CD4-positive, alpha-beta T cell treated with Interleukin-4 for 4 hours (primary cell): ENCODE data around the gene PYM1.

ENCODE experiments used
- DNase-seq: peaks from one replicate; pipeline ENCODE4 v3.0.0-alpha.2; 2020

PYM1 gene

DNA sequence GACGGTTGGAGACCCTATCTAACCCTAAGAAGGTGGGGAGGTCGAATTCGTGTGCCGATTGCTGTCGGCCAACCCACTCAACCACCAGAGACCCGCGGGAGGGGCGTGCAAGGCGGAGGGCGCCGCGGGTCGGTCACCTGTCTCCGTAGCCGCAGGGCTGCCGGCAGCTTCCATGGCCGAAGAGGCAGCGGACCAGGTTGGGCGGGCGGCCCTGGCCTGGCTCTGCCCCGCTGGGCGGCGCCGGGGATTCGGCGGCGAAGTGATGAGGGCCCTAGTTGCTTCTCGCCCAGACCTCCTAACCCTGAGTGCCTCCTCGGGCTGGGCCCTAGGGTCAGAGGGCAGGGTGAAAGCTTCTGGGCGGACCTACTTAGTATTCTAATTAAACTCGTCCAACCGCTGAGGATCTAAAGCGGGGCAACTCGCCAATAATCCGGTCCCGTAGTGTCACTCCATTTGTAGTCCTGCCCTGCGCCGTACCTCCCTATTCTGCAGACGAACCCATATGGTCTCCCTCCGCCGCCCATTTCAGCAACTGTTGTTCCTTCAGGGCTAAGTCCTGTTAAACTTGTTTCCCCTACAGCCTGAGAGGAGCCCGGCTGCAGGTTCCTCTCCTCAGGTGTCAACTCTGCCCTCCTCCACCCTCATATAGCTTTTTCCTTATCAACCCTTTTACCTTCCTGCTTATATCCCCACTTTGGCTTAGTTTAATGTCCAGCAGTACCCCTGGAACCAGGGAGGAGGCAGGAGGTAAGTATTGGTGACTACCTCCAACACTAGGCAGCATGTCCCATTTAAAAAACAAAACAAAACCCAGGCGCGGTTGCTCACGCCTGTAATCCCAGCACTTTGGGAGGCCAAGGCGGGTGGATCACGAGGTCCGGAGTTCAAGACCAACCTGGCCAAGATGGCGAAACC is at the start of gene PYM1:
TSS of gene PYM1 (minus strand) at position 307 of the 915 bp plus-strand sequence. CDS start at position 174, 133 bp downstream.
- peak; percentile 84 for DNase-seq

DNA sequence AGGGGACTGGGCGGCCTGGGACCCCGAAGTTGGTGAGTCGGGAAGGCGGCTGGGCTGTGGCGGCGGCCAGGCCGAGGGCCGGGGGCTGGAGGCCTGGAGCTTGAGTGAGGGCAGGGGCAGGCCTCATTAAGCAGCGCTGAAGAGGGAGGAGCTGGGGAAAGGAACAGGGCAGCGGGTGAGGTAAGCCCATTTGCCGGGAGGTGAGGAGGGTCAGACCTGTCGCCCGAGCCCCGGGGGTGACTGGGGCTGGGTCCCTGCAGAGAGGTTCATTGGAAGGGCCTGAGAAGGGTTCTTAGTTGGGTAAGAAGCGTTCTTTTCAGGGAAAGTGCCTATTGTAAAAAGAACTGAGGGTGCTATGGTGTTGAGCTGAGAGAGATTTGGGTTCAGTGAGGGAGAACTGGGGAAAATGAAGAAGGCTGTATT is 46.6 kb upstream of the PYM1 start:
- DNase-seq = peak; percentile 26

- peak; percentile 100 for DNase-seq
These were observed 46.1 kb upstream of the PYM1 start, which contains the start of gene RAB5B for GRCh38 chr12:55973599-55974307. Gene RAB5B (plus strand): TSS chr12:55974078. CDS start chr12:55986961, 12,883 bp downstream.

- peak; percentile 39 for DNase-seq
These were observed 45.4 kb upstream of the PYM1 start for GRCh38 chr12:55972911-55973598.

DNA sequence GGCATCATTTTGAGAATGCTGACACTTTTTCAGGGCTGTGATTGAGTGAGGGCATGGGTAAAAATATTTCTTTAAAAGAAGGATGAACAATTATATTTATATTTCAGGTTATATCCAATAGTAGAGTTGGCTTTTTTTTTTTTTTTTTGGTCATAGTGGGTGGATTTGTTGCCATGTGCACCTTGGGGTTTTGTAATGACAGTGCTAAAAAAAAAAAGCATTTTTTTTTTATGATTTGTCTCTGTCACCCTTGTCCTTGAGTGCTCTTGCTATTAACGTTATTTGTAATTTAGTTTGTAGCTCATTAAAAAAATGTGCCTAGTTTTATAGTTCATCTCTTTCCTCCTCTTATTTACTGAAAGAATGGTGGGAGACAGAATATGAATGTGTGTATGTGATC is 44.8 kb upstream of the PYM1 start:
- DNase-seq = no peak

- DNase-seq = no peak
These were observed 44.3 kb upstream of the PYM1 start for GRCh38 chr12:55972042-55972441.

- no peak for DNase-seq
These were observed 43.1 kb upstream of the PYM1 start for GRCh38 chr12:55970775-55971174.

- DNase-seq = no peak
These were observed 41.7 kb upstream of the PYM1 start for GRCh38 chr12:55969356-55969755.

DNA sequence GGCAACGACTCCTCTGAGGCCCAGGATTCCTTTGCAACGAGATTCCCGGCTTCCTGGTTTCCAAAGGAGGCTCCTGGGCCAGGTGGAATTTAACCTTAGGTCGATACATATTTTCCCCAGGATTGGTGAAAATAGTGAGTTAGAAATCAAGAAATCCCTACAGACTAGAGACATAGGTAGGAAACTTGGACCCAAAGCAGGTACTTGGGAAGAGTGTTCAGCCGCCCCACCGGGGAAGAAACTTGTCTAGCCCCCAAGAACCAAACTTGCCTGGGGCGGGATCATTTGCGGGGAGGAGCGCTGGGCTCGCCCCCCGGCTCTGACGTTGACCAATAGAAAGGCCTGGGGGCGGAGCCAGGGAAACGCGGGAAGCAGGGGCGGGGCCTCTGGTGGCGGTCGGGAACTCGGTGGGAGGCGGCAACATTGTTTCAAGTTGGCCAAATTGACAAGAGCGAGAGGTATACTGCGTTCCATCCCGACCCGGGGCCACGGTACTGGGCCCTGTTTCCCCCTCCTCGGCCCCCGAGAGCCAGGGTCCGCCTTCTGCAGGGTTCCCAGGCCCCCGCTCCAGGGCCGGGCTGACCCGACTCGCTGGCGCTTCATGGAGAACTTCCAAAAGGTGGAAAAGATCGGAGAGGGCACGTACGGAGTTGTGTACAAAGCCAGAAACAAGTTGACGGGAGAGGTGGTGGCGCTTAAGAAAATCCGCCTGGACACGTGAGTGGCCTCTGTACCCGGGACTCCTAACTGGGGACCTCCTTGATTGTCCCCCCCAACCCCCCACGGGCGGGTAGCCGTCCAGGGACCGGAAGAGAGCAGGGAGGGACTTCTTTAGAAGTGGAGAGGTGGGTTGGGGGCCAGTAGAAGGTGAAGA is 39.0 kb upstream of the PYM1 start, which contains the start of gene CDK2:
TSS of gene CDK2 (plus strand) at position 423 of the 874 bp plus-strand sequence. CDS start at position 602, 179 bp downstream.
- DNase-seq = peak; percentile 77

GRCh38 chr12:55965941-55966407 is 38.3 kb upstream of the PYM1 start, which contains the start of gene PMEL:
Gene PMEL (minus strand): TSS chr12:55966042. CDS start chr12:55966011, 31 bp downstream.
- no peak for DNase-seq

- no peak for DNase-seq
These were observed 37.5 kb upstream of the PYM1 start for GRCh38 chr12:55965240-55965639.

DNA sequence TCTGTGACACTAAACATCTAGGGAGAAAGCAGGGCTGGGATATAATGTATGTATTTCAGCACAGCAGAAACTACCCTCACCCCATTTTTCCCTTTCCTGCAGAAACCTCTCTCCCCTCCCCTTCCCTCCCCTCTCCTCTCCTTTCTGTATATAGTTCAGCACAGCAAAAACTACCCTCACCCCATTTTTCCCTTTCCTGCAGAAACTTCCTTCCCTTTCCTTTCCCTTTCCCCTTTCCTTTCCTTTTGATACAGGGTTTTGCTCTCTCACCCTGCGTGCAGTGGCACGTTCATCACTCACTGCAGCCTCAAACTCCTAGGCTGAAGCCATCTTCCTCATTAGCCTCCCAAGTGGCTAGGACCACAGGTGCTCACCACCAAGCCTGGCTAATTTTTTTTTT is 36.1 kb upstream of the PYM1 start:
- DNase-seq = no peak

GRCh38 chr12:55957106-55957859 is 29.6 kb upstream of the PYM1 start:
- DNase-seq = no peak

- DNase-seq = peak; percentile 48
These were observed 28.3 kb upstream of the PYM1 start for GRCh38 chr12:55955800-55956508.

- no peak for DNase-seq
These were observed 27.6 kb upstream of the PYM1 start for GRCh38 chr12:55955344-55955743.

GRCh38 chr12:55946553-55946952 is 18.9 kb upstream of the PYM1 start:
- DNase-seq = no peak

DNA sequence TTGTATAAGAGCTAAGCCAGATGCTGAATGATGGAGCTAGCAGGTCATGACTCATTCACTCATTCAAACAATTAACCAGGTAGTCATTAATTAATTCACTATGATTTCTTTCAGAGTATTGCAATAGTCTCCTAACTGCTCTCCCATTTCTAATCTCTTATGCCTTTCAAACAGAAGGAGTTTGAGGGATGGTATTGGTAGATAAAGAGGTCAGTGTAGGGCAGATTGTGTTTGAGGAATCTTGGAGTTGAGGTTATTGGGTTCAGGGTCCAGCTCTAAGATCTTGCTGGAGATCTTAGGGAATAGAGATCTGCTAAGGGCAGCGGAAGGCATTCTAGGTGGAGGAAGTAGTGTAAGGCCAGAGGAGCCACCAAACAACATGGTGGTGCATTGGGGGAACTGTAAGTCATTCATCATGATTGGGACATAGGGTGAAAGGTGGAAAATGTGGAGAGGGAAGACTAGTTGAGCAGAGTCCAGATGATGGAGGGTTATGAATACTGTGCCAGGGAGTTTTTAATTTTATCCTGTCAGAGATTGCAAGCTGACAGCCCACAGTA is 15.0 kb upstream of the PYM1 start:
- DNase-seq = no peak

DNA sequence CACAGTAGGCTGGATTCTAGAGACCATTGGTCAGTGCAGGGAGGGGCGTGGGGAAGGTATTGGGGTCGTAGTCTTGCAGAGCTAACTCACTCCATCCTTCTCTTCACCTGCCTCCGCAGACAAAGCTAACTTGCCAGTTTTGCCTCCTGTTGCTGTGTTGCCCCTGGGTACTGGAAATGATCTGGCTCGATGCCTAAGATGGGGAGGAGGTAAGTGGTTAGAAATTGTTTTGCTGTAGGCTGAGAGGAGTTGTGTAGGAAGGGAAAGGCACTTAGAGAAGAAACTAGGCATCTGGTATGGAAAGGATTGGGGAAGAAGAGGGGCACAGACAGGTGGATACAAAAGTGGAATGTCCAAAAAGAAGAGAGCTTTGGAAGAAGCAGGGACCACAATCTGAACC is 14.4 kb upstream of the PYM1 start:
- DNase-seq = no peak

DNA sequence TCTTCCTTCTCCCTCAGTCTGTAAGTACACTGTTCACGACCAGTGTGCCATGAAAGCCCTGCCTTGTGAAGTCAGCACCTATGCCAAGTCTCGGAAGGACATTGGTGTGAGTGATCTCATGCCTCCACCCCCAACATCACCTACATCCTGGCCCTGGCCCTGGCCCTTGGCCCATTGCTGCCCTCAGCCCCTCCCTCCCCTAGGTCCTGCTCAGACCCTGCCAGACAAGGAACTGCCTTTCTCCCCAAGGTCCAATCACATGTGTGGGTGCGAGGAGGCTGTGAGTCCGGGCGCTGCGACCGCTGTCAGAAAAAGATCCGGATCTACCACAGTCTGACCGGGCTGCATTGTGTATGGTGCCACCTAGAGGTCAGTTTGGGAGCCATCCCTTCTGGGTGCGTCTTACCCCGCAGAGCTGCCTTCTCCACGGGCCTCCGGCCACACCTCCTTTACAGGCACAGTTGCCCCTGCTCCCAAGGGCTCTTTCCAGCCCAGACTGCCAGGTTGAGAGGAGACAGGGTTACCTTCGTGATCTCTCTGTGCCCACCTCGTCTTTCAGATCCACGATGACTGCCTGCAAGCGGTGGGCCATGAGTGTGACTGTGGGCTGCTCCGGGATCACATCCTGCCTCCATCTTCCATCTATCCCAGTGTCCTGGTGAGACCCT is 12.5 kb upstream of the PYM1 start:
- peak; percentile 85 for DNase-seq
